ENCODE results near the gene APLF.

- TF ChIP-seq POLR2A (IDR thresholded peaks at IDR 0.05), result no peak
- no peak for TF ChIP-seq CTCF (IDR thresholded peaks at IDR 0.05)
Observed at GRCh38 chr2:68607837-68608236, 140.5 kb downstream of the APLF start.
